SHP77 treated with DMSO at 0.1 percent for 48 hours (cell line): Measurements from ENCODE around the gene KCNQ5.
"Not testable (repeated sequence)": the region's sequence is repeated elsewhere in the genome, so short reads cannot be mapped to it uniquely, and the experiment has no call there.

Experiments
- DNase-seq: peaks from one replicate; lab custom pipeline; 2025; lab: John Stamatoyannopoulos, UW

Gene KCNQ5

DNA sequence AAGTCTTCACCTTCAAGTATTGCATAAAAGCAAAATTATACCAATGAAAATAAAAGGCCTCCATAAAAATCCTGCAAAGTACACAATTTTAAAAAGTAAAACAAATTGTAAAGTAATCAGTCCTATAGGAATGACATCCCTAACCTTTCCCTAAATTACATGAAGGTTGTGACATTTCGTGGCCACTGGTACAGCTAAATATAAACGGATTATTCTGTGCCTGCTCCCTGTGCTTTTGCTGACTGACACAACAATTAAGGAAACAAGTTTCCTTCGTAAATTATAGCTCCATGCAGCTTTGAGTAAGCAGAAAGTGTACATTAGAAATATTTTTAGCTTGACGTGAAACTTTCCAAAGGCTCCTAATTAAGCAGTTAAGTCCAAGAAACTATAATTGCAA lies 222.8 kb downstream of the KCNQ5 start:
- no peak for DNase-seq

DNA sequence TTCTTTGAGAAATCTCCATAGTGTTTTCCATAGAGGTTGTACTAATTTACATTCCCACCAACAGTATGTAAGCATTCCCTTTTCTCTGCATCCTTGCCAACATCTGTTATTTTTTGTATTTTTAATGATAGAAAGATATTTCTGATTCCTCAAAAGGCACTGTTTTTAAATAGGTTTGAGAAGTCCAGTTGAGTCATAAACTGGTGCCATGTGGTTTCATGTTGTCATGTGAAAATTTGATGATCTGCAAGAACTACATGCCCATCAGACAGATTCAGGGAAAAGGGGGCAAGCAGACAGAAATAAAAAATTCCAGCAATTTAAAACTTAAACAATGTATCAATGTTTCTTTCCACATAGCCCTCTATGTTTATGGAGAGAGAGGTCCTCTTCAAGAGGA lies 227.5 kb downstream of the KCNQ5 start:
- no peak for DNase-seq

DNA sequence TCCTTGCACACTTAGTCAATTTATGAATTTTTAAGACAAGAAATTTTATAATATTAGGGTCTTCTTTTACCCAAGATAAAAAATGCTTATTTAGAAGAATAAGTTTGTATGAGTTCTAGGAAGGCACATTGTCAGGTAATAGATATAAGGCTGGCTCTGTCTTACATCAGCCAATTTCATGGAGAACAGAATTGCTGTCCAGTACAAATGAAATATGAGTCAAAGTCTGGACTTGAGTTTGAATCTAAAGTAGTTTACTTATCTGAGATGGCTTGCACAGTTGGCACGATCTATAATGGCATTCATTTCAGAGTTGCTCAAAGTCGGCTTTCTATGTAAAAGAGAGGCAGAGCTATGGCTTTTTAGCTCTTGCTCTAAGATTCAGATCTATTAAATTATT lies 228.2 kb downstream of the KCNQ5 start:
- no peak for DNase-seq

DNA sequence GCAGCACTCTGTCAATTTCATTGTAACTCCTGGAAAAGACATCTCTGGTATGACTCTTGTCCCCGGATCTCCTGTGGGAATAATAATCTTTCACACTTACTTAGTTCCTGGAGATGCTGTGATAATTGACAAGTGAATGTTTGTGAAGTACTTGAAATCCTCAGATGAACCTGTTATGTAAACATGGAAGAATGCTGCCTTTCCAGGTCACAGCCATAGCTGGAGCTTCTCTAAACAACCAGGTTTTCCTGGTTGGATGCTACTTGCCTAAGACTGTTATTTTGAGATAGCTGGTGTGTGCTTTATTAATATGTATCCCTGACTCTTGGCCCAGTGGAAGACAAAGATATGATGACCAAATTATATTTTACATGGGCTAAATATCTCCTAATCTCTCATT lies 228.6 kb downstream of the KCNQ5 start:
- no peak for DNase-seq

DNA sequence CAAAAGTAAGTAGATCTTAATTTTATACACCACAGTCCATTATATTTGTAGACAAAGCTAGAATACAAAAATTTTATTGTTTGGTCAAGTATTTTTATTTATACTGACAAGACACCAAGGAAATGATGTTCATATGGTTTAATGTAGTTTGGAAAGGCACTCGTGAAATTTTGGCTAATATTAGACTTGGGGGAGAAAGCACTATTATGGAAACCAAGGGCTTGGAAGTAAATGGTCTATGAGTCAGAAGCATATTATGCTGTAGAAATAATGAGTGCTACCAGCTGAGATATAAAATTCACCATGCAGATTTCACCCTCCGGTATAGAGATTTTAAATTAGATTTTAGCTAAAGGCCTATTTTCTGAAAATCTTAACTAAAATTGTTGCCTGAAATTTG lies 233.6 kb downstream of the KCNQ5 start:
- no peak for DNase-seq

- no peak for DNase-seq
These were observed 234.9 kb downstream of the KCNQ5 start for GRCh38 chr6:72856801-72857200.

GRCh38 chr6:72857791-72858585 lies 236.1 kb downstream of the KCNQ5 start:
- DNase-seq: no peak

- DNase-seq: no peak
These were observed 239.2 kb downstream of the KCNQ5 start for GRCh38 chr6:72861059-72861458.

DNA sequence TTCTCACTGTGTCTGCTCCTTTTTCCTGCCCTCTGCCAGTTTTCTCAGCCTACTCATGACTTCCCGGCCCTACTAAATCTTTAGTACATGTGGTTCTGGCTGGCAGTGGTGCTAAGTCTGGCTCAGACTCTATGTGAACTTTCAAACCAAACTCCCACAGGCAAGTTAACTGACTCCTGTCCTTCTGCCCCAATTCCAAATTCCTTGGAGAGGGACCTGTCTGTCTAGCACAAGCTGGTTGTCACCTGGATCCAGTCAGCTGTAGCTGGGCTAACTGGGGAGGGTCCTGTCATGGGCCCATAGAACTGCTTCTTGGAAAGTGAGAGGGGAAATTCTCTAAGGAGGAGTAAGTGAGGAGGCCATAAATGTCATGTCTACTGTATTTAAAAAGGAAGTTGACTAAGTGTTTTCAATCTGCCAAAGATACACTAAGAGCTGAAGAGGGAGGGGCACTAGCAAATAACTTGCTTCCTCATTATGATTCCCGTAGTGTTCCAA lies 240.1 kb downstream of the KCNQ5 start:
- DNase-seq: no peak

DNA sequence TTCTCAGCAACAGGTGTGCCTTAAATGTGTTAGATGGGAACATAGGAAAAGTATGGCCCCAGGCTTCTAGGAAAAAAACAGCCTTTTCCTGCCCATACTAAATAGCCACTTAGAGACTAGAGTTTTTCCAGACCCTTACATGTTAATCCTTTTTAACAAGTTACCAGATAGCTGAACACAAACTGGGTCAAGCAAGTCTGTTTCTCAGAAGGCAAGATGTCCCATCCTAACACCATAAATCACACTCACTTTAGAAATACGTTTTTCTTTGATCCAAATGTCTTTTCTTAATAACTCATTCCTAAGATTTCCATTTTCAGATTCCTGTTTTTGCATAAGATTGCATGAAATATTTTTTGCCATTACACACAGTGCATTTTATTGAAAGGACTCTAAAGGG lies 241.3 kb downstream of the KCNQ5 start:
- no peak for DNase-seq

DNA sequence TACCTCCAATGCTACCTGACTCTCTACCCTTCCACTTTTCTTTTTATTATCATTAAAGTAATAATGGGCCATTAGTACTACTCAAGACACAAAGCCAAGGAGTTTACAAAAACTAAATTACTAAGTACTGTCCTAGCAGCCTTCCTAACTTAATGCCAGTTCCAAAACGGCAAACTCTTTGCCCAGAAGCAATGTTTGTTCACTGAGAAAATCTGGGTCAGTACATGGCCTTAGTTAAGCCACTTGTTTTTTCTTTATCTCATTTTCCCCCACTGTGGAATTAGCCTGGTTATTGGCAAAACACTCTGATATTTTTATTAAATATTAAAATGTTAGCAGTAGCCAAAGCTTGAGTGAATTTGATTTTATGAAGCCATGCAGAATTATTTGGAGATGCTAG lies 242.4 kb downstream of the KCNQ5 start:
- no peak for DNase-seq

GRCh38 chr6:72864799-72865198 lies 242.9 kb downstream of the KCNQ5 start:
- DNase-seq: no peak

- DNase-seq: no peak
These were observed 243.6 kb downstream of the KCNQ5 start for GRCh38 chr6:72865467-72865866.

DNA sequence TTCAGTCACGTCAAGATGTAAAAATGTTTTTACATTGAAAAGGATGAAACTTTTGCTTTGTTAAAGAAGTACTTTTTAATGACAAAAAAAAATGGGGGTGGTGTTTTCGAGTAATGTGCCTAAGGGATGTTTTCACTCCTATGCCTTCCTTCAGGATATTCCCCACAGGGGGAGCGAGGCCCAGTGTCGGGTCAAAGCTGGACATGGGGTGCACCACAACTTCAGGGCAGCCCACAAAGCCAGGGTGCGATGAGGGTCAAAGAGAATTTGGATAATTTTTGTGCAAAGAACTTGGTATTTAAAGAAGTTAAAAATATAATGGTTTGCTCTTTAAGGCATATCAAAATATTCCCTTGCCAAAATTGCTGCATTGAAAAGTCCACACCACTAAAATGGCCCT lies 247.8 kb downstream of the KCNQ5 start:
- no peak for DNase-seq

GRCh38 chr6:72873433-72873832 lies 251.6 kb downstream of the KCNQ5 start:
- DNase-seq: no peak

- no peak for DNase-seq
These were observed 254.4 kb downstream of the KCNQ5 start for GRCh38 chr6:72876256-72876655.

GRCh38 chr6:72886170-72886569 lies 264.3 kb downstream of the KCNQ5 start:
- no peak for DNase-seq

DNA sequence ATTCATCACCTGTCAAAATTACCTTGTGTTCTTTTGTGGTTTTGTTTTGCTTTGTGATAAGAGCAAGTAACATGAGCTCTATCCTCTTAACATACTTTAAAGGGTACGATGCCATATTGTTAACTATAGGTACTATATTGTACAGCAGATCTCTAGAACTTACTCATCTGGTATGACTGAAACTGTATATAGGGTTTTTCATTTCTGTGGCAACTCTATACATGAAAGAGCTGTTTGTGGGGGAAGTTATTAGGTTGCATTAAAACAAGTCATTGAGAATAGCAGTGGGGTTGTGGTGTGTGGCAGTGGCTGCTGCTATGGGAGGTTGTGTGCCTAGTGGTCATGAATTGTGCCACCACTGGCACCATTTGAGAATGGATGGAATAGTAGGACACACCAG lies 268.4 kb downstream of the KCNQ5 start:
- DNase-seq: no peak

- DNase-seq: no peak
These were observed 268.8 kb downstream of the KCNQ5 start for GRCh38 chr6:72890671-72891070.

DNA sequence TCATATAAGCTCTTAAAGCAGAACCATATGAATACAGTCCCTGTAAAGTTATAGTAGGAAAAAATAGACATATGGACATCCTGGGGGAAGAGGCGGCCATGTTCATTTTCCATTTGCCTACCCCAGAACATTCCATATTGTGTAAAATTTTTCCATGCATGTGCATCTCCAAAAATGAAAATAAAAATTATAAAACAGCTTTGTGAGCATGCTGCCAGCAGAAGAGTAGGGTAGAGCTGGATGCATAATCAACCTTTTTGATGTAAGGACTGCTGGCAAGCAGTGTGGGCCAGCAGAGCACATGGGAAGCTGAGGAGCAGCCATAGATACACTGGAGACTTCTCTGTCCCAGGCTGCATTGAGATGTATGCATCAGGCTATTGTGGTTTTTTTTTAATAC lies 271.0 kb downstream of the KCNQ5 start:
- no peak for DNase-seq

GRCh38 chr6:72894091-72894490 lies 272.2 kb downstream of the KCNQ5 start:
- peak; percentile 62 for DNase-seq

DNA sequence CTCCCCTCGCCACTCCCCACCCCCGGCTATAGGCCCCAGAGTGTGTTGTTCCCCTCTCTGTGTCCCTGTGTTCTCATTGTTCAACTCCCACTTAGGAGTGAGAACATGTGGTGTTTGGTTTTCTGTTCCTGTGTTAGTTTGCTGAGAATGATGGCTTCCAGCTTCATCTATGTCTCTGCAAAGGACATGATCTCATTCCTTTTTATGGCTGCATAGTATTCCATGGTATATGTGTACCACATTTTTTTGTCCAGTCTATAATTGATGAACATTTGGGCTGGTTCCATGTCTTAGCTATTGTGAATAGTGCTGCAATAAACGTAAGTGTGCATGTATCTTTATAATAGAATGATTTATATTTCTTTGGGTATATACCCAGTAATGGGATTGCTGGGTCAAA lies 276.4 kb downstream of the KCNQ5 start:
- not testable (repeated sequence) for DNase-seq

DNA sequence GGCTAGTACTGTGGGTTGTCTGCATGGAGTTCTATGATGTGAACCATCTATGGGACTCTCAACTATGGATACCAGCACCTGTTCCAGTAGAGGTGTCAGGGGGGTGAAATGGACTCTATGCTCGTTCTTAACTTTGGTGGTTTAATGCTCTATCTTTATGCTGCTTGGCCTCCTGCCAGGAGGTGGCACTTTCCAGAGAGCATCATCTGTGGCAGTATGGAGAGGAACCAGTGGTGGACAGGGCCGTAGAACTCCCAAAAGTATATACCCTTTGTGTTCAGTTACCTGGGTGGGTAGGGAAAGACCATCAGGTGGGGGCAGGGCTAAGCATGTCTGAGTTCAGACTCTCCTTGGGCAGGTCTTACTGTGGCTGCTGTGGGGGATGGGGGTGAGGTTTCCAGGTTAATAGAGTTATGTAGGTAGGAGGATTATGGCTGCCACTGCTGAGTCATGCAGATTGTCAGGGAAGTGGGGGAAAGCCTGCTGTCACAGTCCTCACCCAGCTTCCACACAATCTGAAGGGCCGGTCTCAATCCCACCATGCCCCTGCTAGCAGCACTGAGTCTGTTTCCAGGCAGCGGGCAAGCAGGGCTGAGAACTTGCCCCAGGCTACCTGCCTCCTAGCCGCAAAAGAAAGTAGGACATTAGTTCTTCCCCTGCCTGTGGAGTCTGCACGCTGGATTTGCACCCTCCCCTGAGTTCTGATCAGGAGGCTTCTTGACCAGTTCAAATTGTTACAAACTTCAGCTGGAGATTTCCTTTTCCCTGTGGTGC lies 284.0 kb downstream of the KCNQ5 start:
- no peak for DNase-seq
